Stomach (tissue), 9 donors: ENCODE data around the gene TRAIP. TPM values are rescaled to one million over a fixed set of nuclear protein-coding genes. Genes with fewer than 3 reads are reported as not detected.
A peak's percentile ranks its signal among the peaks of the same experiment; 100 is the strongest.

Experiments
- DNase-seq, 2 donors: peaks; one replicate each; pipeline versions ENCODE4 v3.0.0 to v3.0.0-alpha.2; 2013 to 2019
- H3K27ac ChIP-seq, 5 donors: fragments of 200-600 bp in 4 of 5; sonication (generic) in 4 of 5; one replicate each; pipeline ENCODE4 v1.5.1; 2013 to 2019; ENCODE audit warnings: mild to moderate bottlenecking in 1 of 5, moderate library complexity in 1 of 5
- H3K27me3 ChIP-seq, 3 donors: fragments of 200-600 bp; sonication (generic); one replicate each; pipeline ENCODE4 v1.5.1; 2017 to 2019; ENCODE audit warnings: mixed run types in 1 of 3
- H3K36me3 ChIP-seq, 4 donors: fragments of 200-600 bp; sonication (generic); 1 replicate in 3 of 4; 2 replicates in 1 of 4; pipeline ENCODE4 v1.5.1; 2016 to 2019
- H3K4me1 ChIP-seq, 4 donors: fragments of 200-600 bp; sonication (generic); one replicate each; pipeline ENCODE4 v1.5.1; 2016 to 2019
- H3K4me3 ChIP-seq, 4 donors: fragments of 200-600 bp; sonication (generic) in 3 of 4; one replicate each; pipeline ENCODE4 v1.5.1; 2016 to 2019; ENCODE audit warnings: mild to moderate bottlenecking in 1 of 4
- H3K9me3 ChIP-seq, 4 donors: fragments of 200-600 bp; sonication (generic); one replicate each; pipeline ENCODE4 v1.5.1; 2016 to 2019
- EP300 ChIP-seq: sonication (generic); formaldehyde crosslinking; IDR thresholded peaks from one replicate; pipeline ENCODE4 v1.6.1; 2017; ENCODE audit warnings: antibody characterized with exemption
- POLR2A ChIP-seq, 4 donors: fragments of 450-650 bp; IDR thresholded peaks; one replicate each; pipeline ENCODE4 v1.6.1; 2016; ENCODE audit warnings: antibody characterized with exemption in 4 of 4, control low read depth in 2 of 4, mild to moderate bottlenecking in 1 of 4, moderate library complexity in 1 of 4
- POLR2AphosphoS5 ChIP-seq, 3 donors: sonication (generic); formaldehyde crosslinking; IDR thresholded peaks; one replicate each; pipeline ENCODE4 v1.6.1; 2016; ENCODE audit warnings: antibody characterized with exemption in 3 of 3
- WGBS, 5 donors: extraction: QIAGEN DNeasy Blood & Tissue Kit in 3 of 5; methylation state at CpG; one replicate each; pipeline versions ENCODE4 v1.1.5 to v1.1.7; 2013 to 2018; 5-methylcytosine and 5-hydroxymethylcytosine counted together
- intact Hi-C: fragments of 100-400 bp; cut with DNase I; formaldehyde crosslinking; loops from one replicate; pipeline ENCODE4 v1.15.1; 2023; ENCODE audit warnings: low total_unique reads
- polyA plus RNA-seq, 3 donors: library from polyadenylated mRNA; stranded (reverse); fragments of 200-250 nt; gene quantifications; one replicate each; pipeline ENCODE4 v1.2.3, GENCODE V29; 2013
- total RNA-seq, 5 donors: library from RNA; depleted of rRNA; stranded (reverse); fragments of >200 nt; gene quantifications; one replicate each; pipeline versions ENCODE4 v1.1.0 to v1.2.3, GENCODE V29; 2014 to 2016
- TF ChIP-seq, protein P1 (sequence below), 7 experiments: fragments of 450-650 bp in 4 of 7; fragments of 200-600 bp in 3 of 7; sonication (generic) in 3 of 7; IDR thresholded peaks; one replicate each; pipeline ENCODE4 v1.5.1; 2016 to 2019; ENCODE audit warnings: antibody characterized with exemption in 7 of 7, control low read depth in 2 of 7, mild to moderate bottlenecking in 1 of 7
- donor health status: healthy with polysubstance abuse.
- donor health status: Bipolar disorder and iron deficiency.
- donor health status: healthy.

TRAIP gene
- total and polyA plus RNA-seq, 8 donors, result 1.5 to 7.0 (median 2.5) TPM; not detected in 2

DNA sequence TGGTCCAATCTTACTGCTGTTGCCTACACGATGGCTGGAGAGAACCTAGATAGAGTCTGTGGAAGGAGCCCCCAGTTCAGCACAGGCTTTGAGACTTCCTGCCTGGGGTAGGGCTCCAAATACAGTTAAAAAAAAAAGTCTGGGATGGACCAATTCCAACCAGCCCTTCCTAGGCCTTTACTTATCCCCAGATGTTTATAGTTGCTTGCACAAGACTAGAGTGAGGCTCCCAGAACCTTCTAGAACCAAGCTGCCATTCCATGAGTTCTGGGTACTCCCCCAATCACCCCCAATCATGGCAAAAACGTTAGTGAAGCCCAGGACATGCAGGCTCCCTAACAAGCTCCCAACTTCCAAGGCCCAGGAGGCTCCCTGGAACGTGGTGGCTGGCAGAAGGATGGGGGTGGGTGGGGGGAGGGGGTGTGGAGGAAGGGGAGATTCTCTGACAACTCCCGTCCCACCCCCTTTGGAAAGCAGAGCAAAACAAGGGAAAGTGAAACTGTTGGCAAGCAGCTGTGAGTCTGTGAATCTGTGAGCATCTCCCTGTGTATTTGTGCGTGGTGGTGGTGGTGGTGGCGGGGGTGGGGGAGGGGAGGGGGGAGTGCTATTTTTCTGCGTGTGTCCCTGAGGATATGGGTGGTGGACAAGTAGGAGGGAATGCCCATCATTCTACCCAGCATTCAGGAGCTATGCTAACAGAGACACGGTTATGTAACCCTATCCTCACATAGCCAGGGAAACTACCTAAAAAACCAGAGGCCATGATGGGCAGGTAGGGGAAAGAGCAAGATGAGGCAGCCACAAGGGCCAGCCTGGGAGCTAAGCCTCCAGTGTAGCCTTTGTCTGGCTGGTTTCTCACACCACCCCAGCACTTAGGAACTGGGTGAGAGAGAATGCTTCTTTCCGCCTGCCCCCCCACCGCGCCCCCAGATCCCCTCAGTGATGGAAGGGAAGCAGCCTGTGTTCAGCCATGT lies 45.3 kb upstream of the TRAIP start:
- Histone ChIP-seq H3K9me3 (no peaks in the 10 kb centered on the region), H3K4me1 (peaks cover 37 to 88% (median 68%) of the 10 kb centered on the region in 4 donors), H3K27me3 (no peaks in the 10 kb centered on the region), H3K27ac (peak overlapping the region; percentile 86 to 94 (median 90)), H3K36me3 (peaks cover 2 to 19% (median 17%) of the 10 kb centered on the region in 4 donors), H3K4me3 (peak overlapping the region; percentile 40 to 54 (median 49))
- intact Hi-C loops, result no loop called here
- TF ChIP-seq, protein P1, sequence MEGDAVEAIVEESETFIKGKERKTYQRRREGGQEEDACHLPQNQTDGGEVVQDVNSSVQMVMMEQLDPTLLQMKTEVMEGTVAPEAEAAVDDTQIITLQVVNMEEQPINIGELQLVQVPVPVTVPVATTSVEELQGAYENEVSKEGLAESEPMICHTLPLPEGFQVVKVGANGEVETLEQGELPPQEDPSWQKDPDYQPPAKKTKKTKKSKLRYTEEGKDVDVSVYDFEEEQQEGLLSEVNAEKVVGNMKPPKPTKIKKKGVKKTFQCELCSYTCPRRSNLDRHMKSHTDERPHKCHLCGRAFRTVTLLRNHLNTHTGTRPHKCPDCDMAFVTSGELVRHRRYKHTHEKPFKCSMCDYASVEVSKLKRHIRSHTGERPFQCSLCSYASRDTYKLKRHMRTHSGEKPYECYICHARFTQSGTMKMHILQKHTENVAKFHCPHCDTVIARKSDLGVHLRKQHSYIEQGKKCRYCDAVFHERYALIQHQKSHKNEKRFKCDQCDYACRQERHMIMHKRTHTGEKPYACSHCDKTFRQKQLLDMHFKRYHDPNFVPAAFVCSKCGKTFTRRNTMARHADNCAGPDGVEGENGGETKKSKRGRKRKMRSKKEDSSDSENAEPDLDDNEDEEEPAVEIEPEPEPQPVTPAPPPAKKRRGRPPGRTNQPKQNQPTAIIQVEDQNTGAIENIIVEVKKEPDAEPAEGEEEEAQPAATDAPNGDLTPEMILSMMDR (IDR thresholded peaks at IDR 0.05), result no peak
- TF ChIP-seq POLR2AphosphoS5 (IDR thresholded peaks at IDR 0.05) (no peak), POLR2A (IDR thresholded peaks at IDR 0.05) (no peak), EP300 (no peak)
- peak in 1 of 2 donors; percentile 73 for DNase-seq
- 27 to 39% (median 31%) methylated on average over 10 to 11 of the region's 11 CpGs for WGBS, 5 donors

DNA sequence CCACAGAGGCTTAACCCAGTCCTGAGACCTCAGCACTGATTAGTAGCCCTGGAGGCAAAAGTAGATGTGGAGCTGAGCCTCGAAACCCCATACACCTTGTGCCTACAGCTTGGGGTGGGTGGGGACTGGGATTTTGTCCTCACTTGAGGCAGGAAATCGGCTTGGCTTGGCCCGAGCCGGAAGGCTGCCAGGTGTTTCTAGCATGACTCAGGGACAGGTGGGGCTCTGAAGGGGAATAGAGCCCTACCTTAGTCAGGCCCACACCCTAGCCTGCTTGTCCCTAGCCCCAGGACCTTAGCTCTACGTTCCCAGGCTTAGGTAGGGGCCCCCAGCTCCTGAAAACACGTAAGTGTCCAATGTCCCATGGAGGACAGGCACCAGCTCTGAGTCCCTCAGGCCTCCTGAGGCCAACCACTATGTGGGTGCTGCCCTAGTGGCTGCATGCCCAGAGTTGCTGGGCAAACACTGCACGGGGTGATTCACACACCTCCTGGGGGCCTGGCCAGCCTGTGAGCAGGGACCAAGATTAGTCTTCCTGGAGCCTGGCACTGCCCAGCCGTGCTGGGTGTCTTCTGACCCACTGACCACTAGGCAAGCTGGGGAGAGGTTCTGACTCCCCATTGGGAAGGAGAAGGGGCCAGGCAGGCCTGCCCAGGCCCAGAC lies 44.3 kb upstream of the TRAIP start:
- Histone ChIP-seq H3K9me3 (no peaks in the 10 kb centered on the region), H3K27me3 (no peaks in the 10 kb centered on the region), H3K4me3 (peak overlapping the region; percentile 3 to 54 (median 34)), H3K36me3 (peaks cover 10 to 30% (median 27%) of the 10 kb centered on the region in 4 donors), H3K27ac (peak overlapping the region; percentile 86 to 93 (median 90)), H3K4me1 (peaks cover 31 to 78% (median 58%) of the 10 kb centered on the region in 4 donors)
- intact Hi-C loops, result no loop called here
- peak; percentile 91 to 93 for DNase-seq
- WGBS, 5 donors, result 26 to 61% (median 32%) methylated on average over 4 to 8 of the region's 8 CpGs
- TF ChIP-seq EP300 (no peak), POLR2AphosphoS5 (IDR thresholded peaks at IDR 0.05) (peak in 2 of 3 donors; percentile 82 to 95), POLR2A (IDR thresholded peaks at IDR 0.05) (peak in 1 of 4 donors; percentile 77)
- TF ChIP-seq, protein P1 (IDR thresholded peaks at IDR 0.05), result peak in 2 of 7 experiments; percentile 8 to 25

DNA sequence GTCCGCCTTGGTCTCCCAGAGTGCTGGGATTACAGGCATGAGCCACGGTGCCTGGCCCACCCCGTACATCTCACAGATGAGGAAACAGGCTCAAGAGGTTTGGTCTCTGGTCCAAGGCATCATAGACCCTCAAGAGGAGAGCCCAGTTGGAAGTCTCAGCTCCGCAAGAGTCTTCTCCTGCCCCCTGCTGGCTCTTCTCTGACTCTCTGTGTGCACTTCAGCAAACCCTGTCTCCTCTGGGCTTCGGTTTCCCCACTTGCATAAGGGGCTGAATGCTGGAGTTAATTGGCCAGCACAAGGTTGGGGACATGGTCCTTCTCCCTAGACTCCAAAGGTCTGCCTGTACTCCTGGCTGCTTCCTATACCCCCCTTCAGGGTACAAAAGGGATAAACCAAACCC lies 43.5 kb upstream of the TRAIP start:
- H3K36me3 ChIP-seq, result peaks cover 18 to 38% (median 35%) of the 10 kb centered on the region in 4 donors
- 64 to 83% (median 81%) methylated on average over 5 of the region's 5 CpGs for WGBS, 5 donors
- DNase-seq, result peak in 1 of 2 donors; percentile 38

More for the DNA sequence above, 43.5 kb upstream of the TRAIP start:
- intact Hi-C loops, result no loop called here
- peak overlapping the region in 3 of 4 donors; percentile 4 to 54 (median 16) for H3K4me3 ChIP-seq
- TF ChIP-seq POLR2AphosphoS5 (IDR thresholded peaks at IDR 0.05), result no peak
- TF ChIP-seq, protein P1 (IDR thresholded peaks at IDR 0.05), result peak in 1 of 7 experiments; percentile 8
- no peaks in the 10 kb centered on the region for H3K27me3 ChIP-seq
- H3K27ac ChIP-seq, result peak overlapping the region; percentile 86 to 93 (median 90)
- H3K4me1 ChIP-seq, result peaks cover 24 to 70% (median 50%) of the 10 kb centered on the region in 4 donors
- H3K9me3 ChIP-seq, result no peaks in the 10 kb centered on the region
